IMR-90 (cell line): ENCODE results near the gene MADCAM1. TPM values are rescaled to one million over a fixed set of nuclear protein-coding genes. Genes with fewer than 3 reads are reported as not detected.

ENCODE experiments used
- ATAC-seq: fragments of 200-7000 bp; cut with Tn5 transposase; 2 replicates; pipeline ENCODE4 v1.9.1; 2020; ENCODE audit warnings: low read depth, mild to moderate bottlenecking, moderate library complexity
- BruUV-seq: library from RNA; stranded (reverse); fragments of 400-500 nt; replicated peaks from 2 replicates; lab custom pipeline; 2021; lab: Mats Ljungman, UMichigan
- CTCF ChIA-PET: fragments of 300-600 bp; formaldehyde crosslinking; extraction: SDS; loops from one replicate; lab custom pipeline; 2021; ENCODE audit warnings: antibody characterized with exemption; lab: Yijun Ruan, JAX
- POLR2A ChIA-PET: fragments of 300-600 bp; sonication (Branson Sonifier 250); formaldehyde crosslinking; loops from one replicate; lab custom pipeline; 2022; ENCODE audit warnings: antibody characterized with exemption; ENCODE audit not compliant: unreplicated experiment; lab: Charles Lee
- DNase-seq: peaks from one replicate; pipeline ENCODE4 v3.0.0; 2013
- H2AFZ ChIP-seq: replicated peaks from 2 replicates; pipeline ENCODE3; 2013; ENCODE audit warnings: low read length, mild to moderate bottlenecking; ENCODE audit not compliant: poor library complexity
- H2AK5ac ChIP-seq: 2 replicates; pipeline ENCODE4 v1.6.1; 2013; ENCODE audit warnings: low read depth, low read length, inconsistent platforms
- H2AK9ac ChIP-seq: replicated peaks from 2 replicates; pipeline ENCODE3; 2013; ENCODE audit warnings: mild to moderate bottlenecking, low read depth, low read length, moderate library complexity; ENCODE audit not compliant: poor library complexity
- H2BK120ac ChIP-seq: 2 replicates; pipeline ENCODE4 v1.6.1; 2013; ENCODE audit warnings: low read depth, low read length, inconsistent platforms
- H2BK15ac ChIP-seq: 3 replicates; pipeline ENCODE4 v1.6.1; 2013; ENCODE audit warnings: low read depth, low read length, inconsistent platforms
- H2BK20ac ChIP-seq: 2 replicates; pipeline ENCODE4 v1.6.1; 2013; ENCODE audit warnings: low read depth, mild to moderate bottlenecking, inconsistent platforms, low read length, moderate library complexity
- H2BK5ac ChIP-seq: 2 replicates; pipeline ENCODE4 v1.6.1; 2013; ENCODE audit warnings: mild to moderate bottlenecking, low read depth, low read length, inconsistent platforms; ENCODE audit not compliant: poor library complexity, severe bottlenecking
- H3K14ac ChIP-seq: replicated peaks from 2 replicates; pipeline ENCODE4 v1.6.1; 2013; ENCODE audit warnings: low read depth, low read length, inconsistent platforms
- H3K18ac ChIP-seq: 2 replicates; pipeline ENCODE4 v1.6.1; 2013; ENCODE audit warnings: low read depth, low read length, control low read depth
- H3K23ac ChIP-seq: 2 replicates; pipeline ENCODE4 v1.6.1; 2013; ENCODE audit warnings: low read depth, low read length, inconsistent platforms
- H3K27ac ChIP-seq: 2 replicates; pipeline ENCODE4 v1.5.1; 2013; ENCODE audit warnings: mild to moderate bottlenecking, control low read depth, low read length; ENCODE audit not compliant: insufficient read depth
- H3K27me3 ChIP-seq: 2 replicates; pipeline ENCODE4 v1.6.1; 2013; ENCODE audit warnings: low read length; ENCODE audit not compliant: control insufficient read depth, insufficient read depth
- H3K36me3 ChIP-seq: 2 replicates; pipeline ENCODE4 v1.6.1; 2013; ENCODE audit warnings: low read length, mixed read lengths; ENCODE audit not compliant: control insufficient read depth, insufficient read depth
- H3K4ac ChIP-seq: 2 replicates; pipeline ENCODE4 v1.6.1; 2013; ENCODE audit warnings: low read depth, low read length, inconsistent platforms
- H3K4me1 ChIP-seq: 2 replicates; pipeline ENCODE4 v1.6.1; 2013; ENCODE audit warnings: low read length, mixed read lengths; ENCODE audit not compliant: control insufficient read depth, insufficient read depth
- H3K4me2 ChIP-seq: 2 replicates; pipeline ENCODE4 v1.6.1; 2013; ENCODE audit warnings: low read depth, mild to moderate bottlenecking, control low read depth, low read length, moderate library complexity
- H3K4me3 ChIP-seq: 2 replicates; pipeline ENCODE4 v1.5.1; 2013; ENCODE audit warnings: low read depth, mild to moderate bottlenecking, control low read depth, low read length, moderate library complexity; ENCODE audit not compliant: insufficient read depth
- H3K56ac ChIP-seq: 2 replicates; pipeline ENCODE4 v1.6.1; 2013; ENCODE audit warnings: low read length, inconsistent platforms; ENCODE audit not compliant: insufficient read depth; ENCODE audit errors: extremely low read depth
- H3K79me1 ChIP-seq, 2 experiments: 2 replicates each; pipeline ENCODE4 v1.6.1; 2013; ENCODE audit warnings: low read length in 2 of 2, inconsistent platforms in 1 of 2, low read depth in 1 of 2
- H3K9ac ChIP-seq: 2 replicates; pipeline ENCODE4 v1.6.1; 2013; ENCODE audit warnings: low read depth, low read length, control low read depth
- H3K9me1 ChIP-seq: 2 replicates; pipeline ENCODE4 v1.6.1; 2013; ENCODE audit warnings: low read length, inconsistent platforms; ENCODE audit not compliant: insufficient read depth
- H3K9me3 ChIP-seq: 2 replicates; pipeline ENCODE4 v1.6.1; 2013; ENCODE audit warnings: low read length; ENCODE audit not compliant: control insufficient read depth, insufficient read depth
- H4K20me1 ChIP-seq: 2 replicates; pipeline ENCODE4 v1.6.1; 2013; ENCODE audit warnings: low read length, inconsistent platforms; ENCODE audit not compliant: insufficient read depth
- H4K5ac ChIP-seq: 2 replicates; pipeline ENCODE4 v1.6.1; 2013; ENCODE audit warnings: mild to moderate bottlenecking, low read depth, low read length, control low read depth
- H4K8ac ChIP-seq, 2 experiments: 2 replicates each; pipeline ENCODE4 v1.6.1; 2013; ENCODE audit warnings: low read depth in 2 of 2, low read length in 2 of 2, control low read depth in 1 of 2, inconsistent platforms in 1 of 2
- H4K91ac ChIP-seq: 2 replicates; pipeline ENCODE4 v1.6.1; 2013; ENCODE audit warnings: low read depth, low read length, inconsistent platforms; ENCODE audit not compliant: insufficient read depth
- CHD1 ChIP-seq: IDR thresholded peaks from 2 replicates; pipeline ENCODE4 v1.6.1; 2012; ENCODE audit warnings: low read depth, low read length, improper control_type of control experiment
- FOS ChIP-seq: fragments of 150-350 bp; IDR thresholded peaks from 2 replicates; pipeline ENCODE4 v1.6.1; 2016; ENCODE audit warnings: low read depth, low read length
- MAFK ChIP-seq: IDR thresholded peaks from 2 replicates; pipeline ENCODE4 v1.6.1; 2012; ENCODE audit warnings: low read depth, low read length, improper control_type of control experiment
- POLR2A ChIP-seq: IDR thresholded peaks from 2 replicates; pipeline ENCODE4 v1.6.1; 2012; ENCODE audit warnings: mild to moderate bottlenecking, low read depth, low read length
- RCOR1 ChIP-seq: IDR thresholded peaks from 2 replicates; pipeline ENCODE4 v1.6.1; 2012; ENCODE audit warnings: mild to moderate bottlenecking, low read length, improper control_type of control experiment; ENCODE audit not compliant: insufficient replicate concordance
- RFX5 ChIP-seq: IDR thresholded peaks from 2 replicates; pipeline ENCODE4 v1.8.0; 2012; ENCODE audit warnings: low read depth, mild to moderate bottlenecking, low read length, moderate library complexity
- SMC3 ChIP-seq: fragments of 150-350 bp; IDR thresholded peaks from 2 replicates; pipeline ENCODE4 v1.6.1; 2016; ENCODE audit warnings: low read depth, mild to moderate bottlenecking, antibody characterized with exemption, low read length, moderate library complexity
- WGBS, 2 experiments: methylation state at CpG; one replicate each; pipeline versions ENCODE4 v1.1.5 to v1.1.7; 2013; ENCODE audit warnings: missing lambda C conversion rate in 2 of 2; ENCODE audit not compliant: insufficient read length in 1 of 2; ENCODE audit errors: extremely low coverage in 2 of 2; 5-methylcytosine and 5-hydroxymethylcytosine counted together
- dilution Hi-C: fragments of 300-500 bp; cut with HindIII; formaldehyde crosslinking; loops from one replicate; pipeline ENCODE4 v1.14.3; 2018; ENCODE audit warnings: low sequenced_read_pairs; ENCODE audit not compliant: unreplicated experiment
- in situ Hi-C: fragments of 300-500 bp; cut with MboI; formaldehyde crosslinking; loops from 3 replicates; pipeline ENCODE4 v1.14.3; 2019; ENCODE audit warnings: low sequenced_read_pairs, inconsistent platforms, mixed read lengths
- intact Hi-C: fragments of 100-400 bp; cut with micrococcal nuclease; formaldehyde crosslinking; loops from 2 replicates; pipeline ENCODE4 v1.10.0; 2022
- polyA plus RNA-seq, 3 experiments: library from polyadenylated mRNA; depleted of rRNA; stranded (reverse); fragments of >200 nt; gene quantifications; 2 replicates each; pipeline ENCODE4 v1.2.3, GENCODE V29; 2012; ENCODE audit warnings: low replicate concordance in 1 of 3
- total RNA-seq: library from RNA; depleted of rRNA; stranded (reverse); fragments of >200 nt; gene quantifications from 2 replicates; pipeline ENCODE4 v1.2.3, GENCODE V29; 2012
- TF ChIP-seq, protein P1 (sequence below): conservative IDR thresholded peaks from 2 replicates; pipeline ENCODE4 v1.5.1; 2012; ENCODE audit warnings: mild to moderate bottlenecking, low read depth, low read length, improper control_type of control experiment
- TF ChIP-seq, protein P2 (sequence below): fragments of 150-350 bp; IDR thresholded peaks from 2 replicates; pipeline ENCODE4 v1.6.1; 2016; ENCODE audit warnings: low read depth, mild to moderate bottlenecking, low read length, moderate library complexity, borderline replicate concordance
- TF ChIP-seq, protein P3 (sequence below): fragments of 150-350 bp; IDR thresholded peaks from 2 replicates; pipeline ENCODE4 v1.6.1; 2017; ENCODE audit warnings: mild to moderate bottlenecking, antibody characterized with exemption, low read length, low read depth

Gene MADCAM1
- total and polyA plus RNA-seq, 2 of the 4 experiments (the other 2 are of a cell fraction), result 0.24 TPM; not detected in 1

DNA sequence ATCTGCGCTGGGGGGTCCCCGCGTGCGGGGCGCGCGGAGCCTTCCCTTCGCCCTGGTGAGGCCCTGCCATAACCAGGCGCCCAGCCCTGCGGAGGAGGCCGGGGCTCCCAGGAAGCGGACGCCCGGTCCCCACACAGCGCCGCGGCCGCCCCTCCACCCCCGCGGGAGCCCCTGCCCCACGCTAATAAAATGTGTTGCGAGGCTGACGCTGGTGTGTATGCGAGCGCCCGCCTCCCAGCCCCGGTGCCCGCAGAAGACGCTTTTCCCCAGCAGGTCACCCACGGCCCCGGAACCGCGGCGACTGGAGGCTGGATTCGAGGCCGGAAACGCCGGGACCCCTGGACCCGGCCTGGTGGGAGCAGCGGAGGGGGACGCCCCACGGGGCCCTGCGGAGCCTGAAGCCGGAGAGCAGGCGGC is 23.2 kb downstream of the MADCAM1 start:
- dilution Hi-C loops, result no loop called here
- H3K27me3 ChIP-seq, result no peaks in the 10 kb centered on the region
- BruUV-seq, result no TSS peak

More for the DNA sequence above, 23.2 kb downstream of the MADCAM1 start:
- Histone ChIP-seq H3K9me3 (peaks cover 4% of the 10 kb centered on the region), H2BK20ac (no peak overlapping the region), H4K8ac (no peak overlapping the region), H3K79me1 (peaks cover 1 to 6% of the 10 kb centered on the region in 2 experiments; a peak in 3 of 4 replicates), H3K4me2 (no peak overlapping the region), H2AK5ac (no peak overlapping the region), H4K91ac (no peak overlapping the region), H3K4me3 (no peak overlapping the region), H3K4ac (no peak overlapping the region), H4K20me1 (no peaks in the 10 kb centered on the region; the same call in 1 of the 2 replicates), H2AFZ (no peak overlapping the region), H3K56ac (no peak overlapping the region), H3K18ac (no peak overlapping the region), H3K23ac (no peak overlapping the region), H2BK15ac (no peak overlapping the region), H3K36me3 (peaks cover 8% of the 10 kb centered on the region; the same call in 1 of the 2 replicates), H3K9me1 (0 out of 2 replicates have a peak, but pooled peaks cover under 1% of the 10 kb centered on the region), H2BK5ac (no peak overlapping the region), H3K9ac (no peak overlapping the region), H2BK120ac (no peak overlapping the region), H4K5ac (no peak overlapping the region), H3K27ac (no peak overlapping the region), H2AK9ac (no peak overlapping the region), H3K4me1 (peaks cover 12% of the 10 kb centered on the region), H3K14ac (no peak overlapping the region)
- no peak for ATAC-seq
- ChIA-PET CTCF (no interaction called here), POLR2A (no interaction called here)
- TF ChIP-seq, protein P1, sequence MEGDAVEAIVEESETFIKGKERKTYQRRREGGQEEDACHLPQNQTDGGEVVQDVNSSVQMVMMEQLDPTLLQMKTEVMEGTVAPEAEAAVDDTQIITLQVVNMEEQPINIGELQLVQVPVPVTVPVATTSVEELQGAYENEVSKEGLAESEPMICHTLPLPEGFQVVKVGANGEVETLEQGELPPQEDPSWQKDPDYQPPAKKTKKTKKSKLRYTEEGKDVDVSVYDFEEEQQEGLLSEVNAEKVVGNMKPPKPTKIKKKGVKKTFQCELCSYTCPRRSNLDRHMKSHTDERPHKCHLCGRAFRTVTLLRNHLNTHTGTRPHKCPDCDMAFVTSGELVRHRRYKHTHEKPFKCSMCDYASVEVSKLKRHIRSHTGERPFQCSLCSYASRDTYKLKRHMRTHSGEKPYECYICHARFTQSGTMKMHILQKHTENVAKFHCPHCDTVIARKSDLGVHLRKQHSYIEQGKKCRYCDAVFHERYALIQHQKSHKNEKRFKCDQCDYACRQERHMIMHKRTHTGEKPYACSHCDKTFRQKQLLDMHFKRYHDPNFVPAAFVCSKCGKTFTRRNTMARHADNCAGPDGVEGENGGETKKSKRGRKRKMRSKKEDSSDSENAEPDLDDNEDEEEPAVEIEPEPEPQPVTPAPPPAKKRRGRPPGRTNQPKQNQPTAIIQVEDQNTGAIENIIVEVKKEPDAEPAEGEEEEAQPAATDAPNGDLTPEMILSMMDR, result no peak
- TF ChIP-seq RFX5 (no peak), CHD1 (no peak), FOS (no peak), SMC3 (no peak), POLR2A (no peak), RCOR1 (no peak), MAFK (no peak)
- TF ChIP-seq, protein P2, sequence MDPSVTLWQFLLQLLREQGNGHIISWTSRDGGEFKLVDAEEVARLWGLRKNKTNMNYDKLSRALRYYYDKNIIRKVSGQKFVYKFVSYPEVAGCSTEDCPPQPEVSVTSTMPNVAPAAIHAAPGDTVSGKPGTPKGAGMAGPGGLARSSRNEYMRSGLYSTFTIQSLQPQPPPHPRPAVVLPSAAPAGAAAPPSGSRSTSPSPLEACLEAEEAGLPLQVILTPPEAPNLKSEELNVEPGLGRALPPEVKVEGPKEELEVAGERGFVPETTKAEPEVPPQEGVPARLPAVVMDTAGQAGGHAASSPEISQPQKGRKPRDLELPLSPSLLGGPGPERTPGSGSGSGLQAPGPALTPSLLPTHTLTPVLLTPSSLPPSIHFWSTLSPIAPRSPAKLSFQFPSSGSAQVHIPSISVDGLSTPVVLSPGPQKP, result no peak
- TF ChIP-seq, protein P3, sequence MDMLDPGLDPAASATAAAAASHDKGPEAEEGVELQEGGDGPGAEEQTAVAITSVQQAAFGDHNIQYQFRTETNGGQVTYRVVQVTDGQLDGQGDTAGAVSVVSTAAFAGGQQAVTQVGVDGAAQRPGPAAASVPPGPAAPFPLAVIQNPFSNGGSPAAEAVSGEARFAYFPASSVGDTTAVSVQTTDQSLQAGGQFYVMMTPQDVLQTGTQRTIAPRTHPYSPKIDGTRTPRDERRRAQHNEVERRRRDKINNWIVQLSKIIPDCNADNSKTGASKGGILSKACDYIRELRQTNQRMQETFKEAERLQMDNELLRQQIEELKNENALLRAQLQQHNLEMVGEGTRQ, result no peak
- WGBS, 2 experiments, result 76% methylated on average over 9 of the region's 45 CpGs; no CpG with 5 or more reads in 1 of the 2 experiments
- in situ Hi-C loops, result no loop called here
- DNase-seq, result no peak
- intact Hi-C loops, result no loop called here
